ENCODE data around the gene UBTD2.

The UBTD2 gene

GRCh38 chr5:172299916-172300439 lies 16.4 kb upstream of the UBTD2 start:
- no peaks in the 10 kb centered on the region for H3K9me3 ChIP-seq (replicated peaks; ENCODE audit: insufficient read depth, low read length)
- no peaks in the 10 kb centered on the region for H3F3A ChIP-seq (ENCODE audit: insufficient read depth, low read length)
- no peak overlapping the region for H3K4me3 ChIP-seq (ENCODE audit: low read length)
- DNase-seq, result no peak
- H3K36me3 ChIP-seq (replicated peaks; ENCODE audit: insufficient read depth, low read length), result no peaks in the 10 kb centered on the region
- no peaks in the 10 kb centered on the region for H4K20me1 ChIP-seq (ENCODE audit: insufficient read depth, low read length)
- H3K79me2 ChIP-seq (ENCODE audit: low read length), result no peaks in the 10 kb centered on the region
- no peak overlapping the region for H2AFZ ChIP-seq (ENCODE audit: low read length)
- no peaks in the 10 kb centered on the region for H3K9me2 ChIP-seq (replicated peaks; ENCODE audit: insufficient read depth, low read length)
- H3K9ac ChIP-seq (ENCODE audit: low read length), result no peak overlapping the region
- H3K27me3 ChIP-seq (replicated peaks; ENCODE audit: insufficient read depth, low read length), result no peaks in the 10 kb centered on the region
- no peaks in the 10 kb centered on the region for H3K4me1 ChIP-seq (ENCODE audit: low read length)
- TF ChIP-seq EZH2phosphoT487 (IDR thresholded peaks at IDR 0.05; ENCODE audit: low read length) (no peak), CTCF (IDR thresholded peaks at IDR 0.05; ENCODE audit: low read length) (no peak), EZH2 (optimal IDR thresholded peaks at IDR 0.05; ENCODE audit: low read depth, low read length) (no peak)
- H3K27ac ChIP-seq (ENCODE audit: low read length), result no peak overlapping the region
- H3K4me2 ChIP-seq (ENCODE audit: low read depth, low read length), result no peak overlapping the region

GRCh38 chr5:172294831-172295230 lies 11.3 kb upstream of the UBTD2 start:
- H3K4me2 ChIP-seq (ENCODE audit: low read depth, low read length), result no peak overlapping the region

GRCh38 chr5:172293745-172294342 lies 10.3 kb upstream of the UBTD2 start:
- no peak overlapping the region for H3K4me2 ChIP-seq (ENCODE audit: low read depth, low read length)

More at GRCh38 chr5:172294831-172295230, 11.3 kb upstream of the UBTD2 start:
- Histone ChIP-seq H3K4me1 (ENCODE audit: low read length) (no peaks in the 10 kb centered on the region), H3K9me3 (replicated peaks; ENCODE audit: insufficient read depth, low read length) (no peaks in the 10 kb centered on the region), H3K36me3 (replicated peaks; ENCODE audit: insufficient read depth, low read length) (no peaks in the 10 kb centered on the region), H3K79me2 (ENCODE audit: low read length) (no peaks in the 10 kb centered on the region), H3K9me2 (replicated peaks; ENCODE audit: insufficient read depth, low read length) (no peaks in the 10 kb centered on the region), H3K27me3 (replicated peaks; ENCODE audit: insufficient read depth, low read length) (no peaks in the 10 kb centered on the region), H2AFZ (ENCODE audit: low read length) (no peak overlapping the region), H3K27ac (ENCODE audit: low read length) (no peak overlapping the region), H3K4me3 (ENCODE audit: low read length) (no peak overlapping the region), H3K9ac (ENCODE audit: low read length) (no peak overlapping the region), H3F3A (ENCODE audit: insufficient read depth, low read length) (no peaks in the 10 kb centered on the region), H4K20me1 (ENCODE audit: insufficient read depth, low read length) (no peaks in the 10 kb centered on the region)
- TF ChIP-seq EZH2phosphoT487 (IDR thresholded peaks at IDR 0.05; ENCODE audit: low read length), result no peak
- TF ChIP-seq EZH2 (optimal IDR thresholded peaks at IDR 0.05; ENCODE audit: low read depth, low read length), result no peak
- no peak for TF ChIP-seq CTCF (IDR thresholded peaks at IDR 0.05; ENCODE audit: low read length)
- DNase-seq, result no peak

More at GRCh38 chr5:172293745-172294342, 10.3 kb upstream of the UBTD2 start:
- Histone ChIP-seq H3K36me3 (replicated peaks; ENCODE audit: insufficient read depth, low read length) (no peaks in the 10 kb centered on the region), H2AFZ (ENCODE audit: low read length) (no peak overlapping the region), H3K27ac (ENCODE audit: low read length) (no peak overlapping the region), H3K4me1 (ENCODE audit: low read length) (no peaks in the 10 kb centered on the region), H3K27me3 (replicated peaks; ENCODE audit: insufficient read depth, low read length) (no peaks in the 10 kb centered on the region), H3F3A (ENCODE audit: insufficient read depth, low read length) (no peaks in the 10 kb centered on the region), H3K9ac (ENCODE audit: low read length) (no peak overlapping the region), H3K9me3 (replicated peaks; ENCODE audit: insufficient read depth, low read length) (no peaks in the 10 kb centered on the region), H3K9me2 (replicated peaks; ENCODE audit: insufficient read depth, low read length) (no peaks in the 10 kb centered on the region), H3K4me3 (ENCODE audit: low read length) (no peak overlapping the region), H3K79me2 (ENCODE audit: low read length) (no peaks in the 10 kb centered on the region), H4K20me1 (ENCODE audit: insufficient read depth, low read length) (no peaks in the 10 kb centered on the region)
- no peak for DNase-seq
- TF ChIP-seq CTCF (IDR thresholded peaks at IDR 0.05; ENCODE audit: low read length) (no peak), EZH2phosphoT487 (IDR thresholded peaks at IDR 0.05; ENCODE audit: low read length) (no peak), EZH2 (optimal IDR thresholded peaks at IDR 0.05; ENCODE audit: low read depth, low read length) (no peak)

All from MM.1S (cell line).